SHP77 (cell line): ENCODE results near the gene HSPA14.
"Not testable (repeated sequence)": the region's sequence is repeated elsewhere in the genome, so short reads cannot be mapped to it uniquely, and the experiment has no call there.

ENCODE experiments used
- DNase-seq, 2 experiments: peaks; one replicate each; lab custom pipeline; 2025; lab: John Stamatoyannopoulos, UW

Gene HSPA14, protein sequence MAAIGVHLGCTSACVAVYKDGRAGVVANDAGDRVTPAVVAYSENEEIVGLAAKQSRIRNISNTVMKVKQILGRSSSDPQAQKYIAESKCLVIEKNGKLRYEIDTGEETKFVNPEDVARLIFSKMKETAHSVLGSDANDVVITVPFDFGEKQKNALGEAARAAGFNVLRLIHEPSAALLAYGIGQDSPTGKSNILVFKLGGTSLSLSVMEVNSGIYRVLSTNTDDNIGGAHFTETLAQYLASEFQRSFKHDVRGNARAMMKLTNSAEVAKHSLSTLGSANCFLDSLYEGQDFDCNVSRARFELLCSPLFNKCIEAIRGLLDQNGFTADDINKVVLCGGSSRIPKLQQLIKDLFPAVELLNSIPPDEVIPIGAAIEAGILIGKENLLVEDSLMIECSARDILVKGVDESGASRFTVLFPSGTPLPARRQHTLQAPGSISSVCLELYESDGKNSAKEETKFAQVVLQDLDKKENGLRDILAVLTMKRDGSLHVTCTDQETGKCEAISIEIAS

DNA sequence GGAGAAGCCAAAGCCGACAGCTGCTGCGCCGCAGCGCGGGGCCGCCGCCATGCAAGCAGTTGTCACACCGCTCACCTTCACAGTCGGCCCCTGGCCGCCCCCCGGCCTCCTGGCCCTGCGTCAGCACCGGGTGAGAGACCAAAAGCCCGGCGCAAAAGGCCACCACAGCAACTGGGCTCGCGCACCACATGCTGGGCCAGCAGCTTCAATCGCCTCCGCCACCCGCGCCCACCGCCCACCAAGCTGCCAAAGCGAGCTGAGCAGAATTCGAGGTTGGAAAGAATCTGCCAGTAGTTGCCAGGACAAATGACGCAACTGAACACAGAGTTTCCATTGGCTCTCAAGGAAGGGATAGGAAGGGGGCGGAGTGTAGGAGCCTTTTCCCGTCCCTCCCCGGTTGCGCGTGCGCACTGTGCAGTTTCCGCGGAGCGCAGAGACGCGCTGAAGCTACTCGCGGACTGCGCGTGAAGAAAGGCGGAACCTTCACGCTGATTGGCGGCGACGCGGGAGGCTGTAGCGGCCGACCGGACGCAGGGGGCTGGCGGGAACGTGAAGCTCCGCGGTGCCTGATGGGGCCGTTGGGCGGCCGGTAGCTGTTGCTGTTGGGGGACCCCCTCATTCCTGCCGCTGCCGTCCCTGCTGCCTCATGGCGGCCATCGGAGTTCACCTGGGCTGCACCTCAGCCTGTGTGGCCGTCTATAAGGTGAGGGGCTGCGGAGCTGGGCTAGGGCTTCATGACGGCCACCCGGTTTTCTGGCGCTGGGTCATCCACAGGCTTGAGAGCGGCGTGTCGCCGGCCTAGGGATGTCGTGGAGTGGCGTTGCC, at the start of gene HSPA14, which contains the start of the genes CDNF and MSANTD7:
HSPA14 (plus strand) TSS at position 550 of the 825 bp plus-strand sequence; CDS start at position 647, 97 bp downstream.
CDNF (minus strand) TSS at position 281 of the 825 bp plus-strand sequence; CDS start at position 190, 91 bp downstream.
MSANTD7 (plus strand) TSS at position 550 of the 825 bp plus-strand sequence. CDS start 3,979 bp downstream, outside the sequence.
- DNase-seq: peak; percentile 94 to 95

DNA sequence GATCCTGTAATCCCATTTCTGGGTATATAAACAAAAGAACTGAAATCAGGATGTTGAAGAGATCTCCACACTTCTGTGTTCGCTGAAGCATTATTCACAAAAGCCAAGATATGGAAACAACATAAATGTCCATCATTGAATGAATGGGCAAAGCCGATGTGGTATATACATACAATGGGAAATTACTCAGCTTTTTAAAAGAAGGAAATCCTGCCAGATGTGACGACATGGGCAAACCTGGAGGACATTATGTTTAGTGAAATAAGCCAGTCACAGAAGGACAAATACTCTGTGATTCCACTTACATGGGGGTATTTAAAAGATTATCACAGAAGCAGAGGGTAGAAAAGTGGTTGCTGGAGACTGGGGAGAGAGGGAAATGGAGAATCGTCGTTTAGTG, 39.5 kb upstream of the HSPA14 start:
- no peak for DNase-seq

DNA sequence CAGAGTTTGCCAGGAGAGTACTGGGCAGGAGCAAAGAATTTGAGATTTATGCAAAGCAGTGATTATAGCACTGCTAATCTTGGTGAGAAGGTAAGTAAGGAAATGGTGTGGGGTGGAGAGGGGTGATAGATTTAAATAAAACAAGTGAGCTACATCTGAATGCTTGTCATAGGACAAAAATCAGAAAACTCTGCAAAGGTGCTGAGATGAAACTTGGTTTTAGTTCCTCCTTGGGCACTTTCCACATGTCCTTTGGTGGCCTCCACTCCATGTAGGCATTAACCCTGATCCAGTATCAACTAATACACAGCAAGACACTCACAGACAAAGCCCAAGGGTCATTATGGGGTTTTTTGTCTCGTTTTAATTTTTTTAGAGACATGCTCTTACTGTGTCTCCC, 37.7 kb upstream of the HSPA14 start:
- no peak for DNase-seq

DNA sequence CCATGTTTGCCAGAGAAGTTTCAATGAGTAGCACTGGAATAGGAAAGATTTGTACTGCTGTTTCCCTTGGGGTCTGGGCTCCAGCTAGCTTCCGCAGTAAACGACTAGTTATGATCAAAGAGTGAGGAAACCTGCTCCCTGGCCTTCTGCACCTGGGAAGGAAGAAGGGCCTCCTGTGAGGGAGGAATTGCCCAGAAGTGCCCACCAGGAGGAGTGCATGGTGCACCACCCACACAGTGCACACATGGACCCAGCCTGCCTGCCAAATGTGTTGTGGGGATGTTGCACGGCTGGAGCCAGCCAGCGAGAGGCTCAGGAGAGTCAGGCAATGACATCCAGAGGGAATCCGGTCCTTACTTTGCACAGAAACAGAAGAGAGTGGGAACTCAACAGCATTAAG, 36.4 kb upstream of the HSPA14 start:
- no peak for DNase-seq

DNA sequence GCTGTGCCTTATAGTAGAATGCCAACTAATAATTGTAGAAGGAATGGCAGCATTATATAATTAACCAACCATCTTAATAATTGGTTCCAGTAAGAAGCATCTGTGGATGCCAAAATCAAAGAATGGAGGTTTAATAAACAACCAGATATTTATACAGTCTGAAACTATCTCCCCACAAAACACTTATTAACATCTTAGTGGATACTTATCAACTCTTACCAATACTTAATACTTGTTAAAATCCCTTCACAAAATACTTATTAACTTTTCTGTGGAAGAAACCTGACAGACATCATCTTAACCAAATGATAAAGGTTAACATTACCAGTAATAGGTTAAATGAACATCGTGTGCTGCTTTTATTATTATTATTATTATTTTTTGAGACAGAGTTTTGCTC, 34.3 kb upstream of the HSPA14 start:
- DNase-seq: no peak

DNA sequence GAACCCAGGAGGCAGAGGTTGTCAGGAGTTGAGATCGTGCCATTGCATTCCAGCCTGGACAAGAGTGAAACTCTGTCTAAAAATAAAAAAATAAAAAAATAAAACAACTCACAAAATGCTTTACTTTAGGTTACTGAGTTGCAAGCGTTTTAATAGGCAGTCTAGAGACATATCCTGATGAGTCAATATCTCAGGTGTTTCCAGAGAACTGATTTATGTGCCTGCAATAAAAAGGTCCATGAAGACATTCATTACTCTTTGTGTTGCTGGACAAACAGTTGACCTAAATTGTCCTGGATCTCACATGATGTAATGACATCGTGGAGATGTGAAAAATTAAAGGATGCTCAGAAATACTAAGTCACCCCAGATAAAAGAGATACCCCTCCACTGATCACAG, 31.8 kb upstream of the HSPA14 start:
- DNase-seq: no peak

DNA sequence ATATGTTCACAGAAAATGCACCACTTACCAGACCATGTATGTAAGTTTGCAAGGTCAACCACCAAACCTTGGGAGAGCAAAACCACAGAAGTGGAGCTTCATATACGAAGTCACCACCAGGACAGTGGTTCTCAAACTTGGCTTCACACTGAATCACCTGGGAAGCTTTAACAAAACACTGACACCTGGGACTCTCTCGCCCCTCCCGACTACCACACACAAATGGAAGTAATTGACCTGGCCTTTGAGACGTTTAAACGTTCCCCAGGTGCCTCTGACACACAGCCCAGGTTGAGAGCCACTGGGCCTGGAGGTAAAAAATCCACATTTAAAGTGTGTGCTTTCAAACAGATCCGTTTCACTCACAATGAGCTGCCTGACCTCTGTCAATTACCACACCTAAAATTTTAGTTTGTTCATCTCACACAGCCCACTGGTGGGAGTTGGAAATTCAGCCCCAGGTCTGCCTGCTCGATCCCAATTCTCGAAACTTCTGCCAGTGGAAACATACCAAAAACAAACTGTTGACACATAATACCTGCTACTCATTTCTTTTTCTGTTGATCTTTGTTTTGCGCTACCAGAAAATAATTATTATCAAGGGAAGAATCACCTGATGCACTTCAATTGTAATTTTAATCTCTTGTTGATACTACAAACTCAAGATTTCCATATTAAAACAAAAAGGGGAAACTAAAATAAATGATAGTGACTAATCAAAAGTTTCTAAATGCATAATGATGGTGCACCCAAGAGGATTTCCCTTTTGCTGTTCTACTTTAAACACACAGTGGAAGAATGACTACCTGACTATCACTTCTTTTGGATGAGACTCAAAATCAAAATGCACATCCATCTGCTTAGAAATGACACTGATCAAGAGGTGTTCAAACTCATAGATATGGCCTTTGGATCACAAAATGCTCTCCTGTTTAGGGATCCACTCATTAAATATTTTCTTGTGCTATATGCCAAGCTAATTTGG, 26.8 kb upstream of the HSPA14 start:
- no peak for DNase-seq

DNA sequence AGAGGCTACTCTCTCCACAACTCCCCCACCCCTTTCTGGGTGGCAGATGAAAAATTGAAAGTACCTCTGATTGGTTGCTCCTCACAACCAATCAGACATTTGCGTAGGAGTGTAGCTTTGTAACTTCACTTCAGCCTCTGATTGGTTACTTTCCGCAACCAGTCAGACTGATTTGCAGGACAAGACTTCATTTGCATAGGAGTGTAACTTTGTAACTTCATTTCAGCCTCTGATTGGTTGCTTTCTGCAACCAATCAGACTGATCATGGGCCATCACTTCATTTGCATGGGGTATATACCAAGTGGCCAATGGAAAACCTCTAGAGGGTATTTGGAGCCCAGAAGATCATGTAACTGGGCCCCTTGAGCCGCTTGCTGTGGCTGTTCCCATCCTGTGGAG, 25.8 kb upstream of the HSPA14 start:
- no peak for DNase-seq

DNA sequence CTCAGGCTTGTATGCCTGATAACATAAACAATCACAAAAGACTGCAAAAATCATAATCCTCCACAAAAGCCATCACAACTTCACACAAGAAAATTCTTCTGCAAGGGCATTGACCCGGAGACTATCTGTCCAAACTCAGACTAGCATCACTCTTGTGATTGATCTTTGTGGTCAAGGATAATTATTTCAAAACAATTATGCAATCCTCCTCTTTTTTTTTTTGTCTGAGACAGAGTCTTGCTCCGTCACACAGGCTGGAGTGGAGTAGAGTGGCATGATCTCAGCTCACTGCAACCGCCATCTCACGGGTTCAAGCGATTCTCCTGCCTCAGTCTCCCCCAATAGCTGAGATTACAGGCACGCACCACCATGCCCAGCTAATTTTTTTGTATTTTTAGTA, 22.4 kb upstream of the HSPA14 start:
- no peak for DNase-seq

DNA sequence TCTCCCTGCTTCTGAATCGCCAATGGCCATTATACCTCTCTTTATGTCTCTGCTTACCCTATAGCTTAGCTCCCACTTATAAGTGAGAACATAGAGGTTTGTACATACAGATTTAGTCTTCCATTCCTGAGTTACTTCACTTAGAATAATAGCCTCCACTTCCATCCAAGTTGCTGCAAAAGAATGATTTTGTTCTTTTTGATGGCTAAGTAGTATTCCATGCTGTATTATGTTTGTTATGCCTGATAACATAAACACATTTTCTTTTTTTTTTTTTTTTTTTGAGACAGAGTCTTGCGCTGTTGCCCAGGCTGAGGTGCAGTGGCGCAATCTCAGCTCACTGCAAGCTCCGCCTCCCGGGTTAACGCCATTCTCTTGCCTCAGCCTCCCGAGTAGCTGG, 21.4 kb upstream of the HSPA14 start:
- DNase-seq: not testable (repeated sequence)

DNA sequence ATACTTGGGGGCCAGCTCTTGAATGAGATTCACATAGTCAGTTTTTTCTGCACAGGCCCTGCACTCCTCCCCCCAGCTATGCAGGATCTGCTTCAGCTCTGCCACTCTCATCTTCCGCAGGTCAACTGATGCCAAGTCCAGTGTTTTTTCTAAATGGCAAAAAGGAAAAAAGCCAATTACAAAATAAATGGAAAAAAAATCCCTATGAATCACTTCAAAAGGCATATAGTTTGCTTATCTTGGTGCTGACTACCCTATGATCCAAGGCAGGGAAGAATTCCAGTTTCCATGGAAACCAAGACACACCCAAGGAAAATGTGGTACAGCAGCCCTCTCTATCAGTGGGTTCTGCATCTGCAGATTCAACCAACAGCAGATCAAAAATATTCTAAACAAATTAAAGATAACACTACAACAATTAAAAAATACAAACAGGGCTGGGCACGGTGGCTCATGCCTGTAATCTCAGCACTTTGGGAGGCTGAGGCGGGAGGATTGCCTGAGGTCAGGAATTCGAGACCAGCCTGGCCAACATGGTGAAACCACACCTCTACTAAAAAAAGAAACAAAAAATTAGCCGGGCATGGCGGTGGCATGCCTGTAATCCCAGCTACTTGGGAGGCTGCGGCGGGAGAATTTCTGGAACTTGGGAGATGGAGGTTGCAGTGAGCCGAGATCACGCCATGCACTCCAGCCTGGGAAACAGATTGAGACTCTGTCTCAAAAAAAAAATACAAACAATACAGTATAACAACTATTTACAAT, 17.9 kb upstream of the HSPA14 start:
- no peak for DNase-seq

DNA sequence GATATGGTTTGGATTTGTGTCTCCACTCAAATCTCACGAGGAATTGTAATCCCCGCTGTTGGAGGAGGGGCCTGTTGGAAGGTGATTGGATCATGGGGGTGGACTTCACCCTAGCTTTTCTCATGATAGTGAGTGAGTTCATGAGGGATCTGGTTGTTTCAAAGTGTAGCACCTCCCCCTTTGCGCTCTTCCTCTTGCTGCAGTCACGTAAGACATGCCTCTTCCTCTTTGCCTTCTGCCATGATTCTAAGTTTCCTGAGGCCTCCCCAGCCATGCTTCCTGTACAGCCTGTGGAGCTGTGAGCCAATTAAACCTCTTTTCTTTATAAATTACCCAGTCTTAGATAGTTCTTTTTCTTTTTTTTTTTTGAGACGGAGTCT, 17.3 kb upstream of the HSPA14 start:
- no peak for DNase-seq

DNA sequence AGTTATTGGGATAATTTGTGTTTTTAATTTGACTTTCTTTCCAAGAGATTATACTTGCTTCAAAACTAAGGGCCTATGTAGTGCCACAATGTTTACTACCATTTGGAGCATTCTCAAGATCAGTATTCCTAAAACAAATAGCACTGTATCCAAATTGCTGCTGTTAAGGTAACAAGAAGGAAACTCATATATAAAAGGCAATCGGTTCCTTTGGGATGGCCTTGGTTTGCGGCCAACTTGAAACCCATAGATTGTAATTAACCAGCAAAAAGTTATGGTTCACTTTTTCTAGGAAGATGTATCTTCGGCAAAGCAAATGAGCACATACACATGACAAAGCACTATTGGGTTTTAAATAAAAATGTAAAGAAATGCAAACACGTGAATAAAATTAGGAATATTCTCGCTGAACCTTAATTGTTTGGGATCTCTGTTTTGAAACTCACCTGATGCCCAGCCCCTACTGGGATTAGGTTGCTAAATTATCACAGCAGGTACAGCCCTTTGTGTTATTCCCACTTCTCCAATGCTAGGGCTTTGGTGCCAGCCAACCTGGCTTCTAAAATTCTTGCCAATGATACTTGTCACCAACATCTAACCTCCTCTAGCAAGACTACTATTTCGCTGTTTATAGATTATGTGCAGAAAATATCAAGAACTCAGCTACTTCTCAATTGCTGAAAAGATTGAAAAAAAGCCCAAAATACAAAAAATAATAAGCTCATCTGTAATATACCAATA, 16.3 kb upstream of the HSPA14 start:
- DNase-seq: no peak

DNA sequence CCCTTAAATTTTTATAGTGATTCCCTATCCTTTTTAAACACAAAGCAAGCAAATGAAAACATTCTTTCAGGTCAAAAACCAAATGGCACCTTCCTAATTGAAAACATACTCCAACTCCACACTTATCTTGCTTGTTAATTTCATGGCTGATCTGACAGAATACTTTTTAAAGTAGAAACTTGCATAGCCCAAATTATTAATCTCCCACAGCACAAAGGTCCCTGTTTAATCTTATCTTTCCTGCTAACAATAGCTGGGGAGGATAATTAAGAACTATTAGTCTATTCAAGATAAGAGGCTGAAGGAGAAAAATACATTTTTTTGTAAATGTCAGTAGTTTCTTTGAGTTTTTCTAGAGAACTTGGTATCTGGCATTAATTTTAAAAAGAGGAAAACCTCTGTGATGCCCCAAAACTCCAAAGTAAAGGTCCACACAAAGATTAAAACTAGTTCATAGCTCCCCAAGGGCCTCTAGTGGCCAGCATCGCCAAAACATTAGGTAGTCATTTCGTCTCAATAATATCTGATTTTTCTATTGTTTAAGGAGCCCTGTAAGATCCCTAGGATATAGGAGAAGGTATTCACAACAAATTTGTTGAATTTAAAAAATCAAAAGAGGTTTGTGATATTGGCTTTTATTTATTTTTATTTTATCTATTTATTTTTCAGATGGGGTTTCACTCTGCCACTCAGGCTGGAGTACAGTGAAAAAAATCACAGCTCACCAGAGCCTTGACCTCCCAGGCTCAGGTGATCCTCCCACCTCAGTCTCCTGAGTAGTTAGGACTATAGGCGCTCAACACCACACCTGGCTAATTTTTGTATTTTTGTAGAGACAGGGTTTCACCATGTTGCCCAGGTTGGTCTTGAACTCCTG, 15.0 kb upstream of the HSPA14 start:
- peak in 1 of 2 experiments; percentile 5 for DNase-seq

DNA sequence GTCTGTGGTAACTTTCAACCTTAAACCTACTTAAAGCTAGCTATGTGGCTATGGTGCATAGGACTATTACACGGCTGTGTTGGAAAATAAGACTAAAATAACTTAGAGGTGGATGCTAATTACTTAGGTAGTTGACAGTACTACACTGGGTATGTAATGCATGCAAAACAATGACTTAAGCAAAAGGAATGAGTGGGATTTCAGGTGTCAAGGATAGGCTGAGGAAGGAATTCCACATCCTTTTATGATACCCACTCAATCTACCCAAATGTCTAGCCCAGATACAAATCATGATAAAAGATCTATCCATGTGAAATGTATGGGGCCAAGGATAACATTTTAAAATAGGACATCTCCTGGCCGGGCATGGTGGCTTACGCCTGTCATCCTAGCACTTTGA, 14.1 kb upstream of the HSPA14 start:
- DNase-seq: no peak

DNA sequence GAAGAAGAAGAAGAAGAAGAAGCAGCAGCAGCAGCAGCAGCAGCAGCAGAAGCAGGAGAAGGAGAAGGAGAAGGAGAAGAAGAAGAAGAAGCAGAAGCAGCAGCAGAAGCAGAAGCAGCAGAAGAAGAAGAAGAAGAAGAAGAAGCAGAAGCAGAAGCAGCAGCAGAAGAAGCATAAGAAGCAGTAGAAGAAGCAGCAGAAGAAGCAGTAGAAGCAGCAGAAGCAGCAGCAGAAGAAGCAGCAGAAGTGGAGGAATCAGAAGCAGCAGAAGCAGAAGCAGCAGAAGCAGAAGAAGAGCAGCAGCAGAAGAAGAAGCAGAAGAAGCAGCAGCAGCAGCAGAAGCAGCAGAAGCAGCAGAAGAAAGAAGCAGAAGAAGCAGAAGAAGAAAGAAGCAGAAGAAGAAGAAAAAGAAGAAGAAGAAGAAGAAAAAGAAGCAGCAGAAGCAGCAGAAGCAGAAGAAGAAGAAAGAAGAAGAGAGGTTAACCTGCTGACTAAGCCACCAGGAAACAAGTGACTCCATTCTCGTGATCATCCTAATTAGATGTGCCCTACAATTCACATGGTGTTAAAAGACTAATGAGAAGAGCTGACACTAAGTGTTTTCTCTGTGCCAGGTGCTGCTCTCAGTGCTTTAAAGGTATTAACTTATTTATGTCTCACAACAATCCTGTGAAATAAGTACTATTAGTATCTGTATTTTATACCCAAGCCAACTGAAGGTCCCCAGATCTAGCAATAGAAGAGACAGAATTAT, 11.9 kb upstream of the HSPA14 start:
- no peak for DNase-seq

DNA sequence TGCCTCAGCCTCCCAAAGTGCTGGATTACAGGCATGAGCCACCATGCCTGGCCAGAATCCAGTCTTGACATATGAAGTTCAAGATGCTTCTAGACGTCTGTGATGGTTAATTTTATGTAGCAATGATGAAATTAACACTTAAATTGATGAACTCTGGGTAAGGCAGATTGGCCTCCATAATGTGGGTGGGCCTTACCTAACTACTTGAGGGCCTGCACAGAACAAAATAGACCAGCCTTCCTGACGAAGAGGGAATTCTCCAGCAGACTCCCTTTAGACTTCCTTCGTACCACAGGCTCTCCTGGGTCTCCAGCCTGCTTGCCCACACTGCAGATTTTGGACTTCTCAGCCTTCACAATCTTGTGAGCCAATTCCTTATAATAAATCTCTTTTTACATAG, 5.0 kb upstream of the HSPA14 start:
- no peak for DNase-seq

DNA sequence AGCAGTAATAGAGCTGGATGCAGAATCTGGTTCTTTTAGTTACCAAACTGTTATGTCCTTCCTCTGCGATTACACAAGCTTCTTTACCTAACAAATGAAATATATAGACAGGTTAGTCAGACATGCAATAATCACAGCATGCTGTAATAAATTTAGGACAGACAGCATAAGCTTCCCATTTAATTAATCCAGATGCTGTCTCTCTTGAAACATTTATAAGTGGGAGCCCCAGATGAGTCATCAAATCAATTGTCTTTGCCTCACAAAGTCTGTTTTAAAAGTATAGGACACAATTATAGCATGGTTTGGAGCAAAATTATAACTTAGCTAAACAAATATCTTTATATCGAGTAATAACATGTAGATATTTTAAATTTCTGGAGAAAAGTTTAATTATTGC, 1.9 kb upstream of the HSPA14 start:
- DNase-seq: no peak
